ENCODE measurements around the gene SLC39A11. TPM values are rescaled to one million over a fixed set of nuclear protein-coding genes. Genes with fewer than 3 reads are reported as not detected.

SLC39A11 gene
- total RNA-seq, 1 donor from 2014 or later: 16.3 TPM

DNA sequence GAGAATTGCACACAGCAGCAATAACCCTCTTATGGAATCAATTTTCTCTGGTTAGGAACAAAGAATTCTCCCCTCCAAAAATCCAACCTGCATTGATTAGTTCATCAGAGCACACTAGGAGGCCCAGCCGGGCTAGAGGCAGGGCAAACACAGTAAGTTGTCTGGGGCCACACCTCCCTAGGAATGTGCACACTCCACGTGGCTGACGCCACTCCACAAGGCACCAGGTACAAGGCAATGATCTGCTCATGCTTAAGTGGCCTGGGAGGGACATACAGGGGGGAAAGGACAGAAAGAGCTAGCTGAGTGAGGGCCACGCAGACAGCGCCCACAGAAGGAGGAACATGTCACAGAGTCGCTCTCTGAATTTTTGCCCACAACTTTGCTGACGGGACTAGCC, 107.6 kb downstream of the SLC39A11 start:
- TF ChIP-seq, protein P1, sequence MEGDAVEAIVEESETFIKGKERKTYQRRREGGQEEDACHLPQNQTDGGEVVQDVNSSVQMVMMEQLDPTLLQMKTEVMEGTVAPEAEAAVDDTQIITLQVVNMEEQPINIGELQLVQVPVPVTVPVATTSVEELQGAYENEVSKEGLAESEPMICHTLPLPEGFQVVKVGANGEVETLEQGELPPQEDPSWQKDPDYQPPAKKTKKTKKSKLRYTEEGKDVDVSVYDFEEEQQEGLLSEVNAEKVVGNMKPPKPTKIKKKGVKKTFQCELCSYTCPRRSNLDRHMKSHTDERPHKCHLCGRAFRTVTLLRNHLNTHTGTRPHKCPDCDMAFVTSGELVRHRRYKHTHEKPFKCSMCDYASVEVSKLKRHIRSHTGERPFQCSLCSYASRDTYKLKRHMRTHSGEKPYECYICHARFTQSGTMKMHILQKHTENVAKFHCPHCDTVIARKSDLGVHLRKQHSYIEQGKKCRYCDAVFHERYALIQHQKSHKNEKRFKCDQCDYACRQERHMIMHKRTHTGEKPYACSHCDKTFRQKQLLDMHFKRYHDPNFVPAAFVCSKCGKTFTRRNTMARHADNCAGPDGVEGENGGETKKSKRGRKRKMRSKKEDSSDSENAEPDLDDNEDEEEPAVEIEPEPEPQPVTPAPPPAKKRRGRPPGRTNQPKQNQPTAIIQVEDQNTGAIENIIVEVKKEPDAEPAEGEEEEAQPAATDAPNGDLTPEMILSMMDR (IDR thresholded peaks at IDR 0.05; ENCODE audit: partially characterized antibody, unreplicated experiment): no peak
- no peaks in the 10 kb centered on the region for H3K36me3 Mint-ChIP-seq (ENCODE audit: unreplicated experiment)
- H3K4me3 Mint-ChIP-seq (ENCODE audit: unreplicated experiment): peak overlapping the region; percentile 50
- no peak for DNase-seq
- H3K9me3 Mint-ChIP-seq (ENCODE audit: unreplicated experiment): peaks cover 9% of the 10 kb centered on the region
- H3K27me3 Mint-ChIP-seq (ENCODE audit: unreplicated experiment): no peaks in the 10 kb centered on the region
- H3K27ac Mint-ChIP-seq (ENCODE audit: unreplicated experiment): peak overlapping the region; percentile 92
- H3K4me1 Mint-ChIP-seq (ENCODE audit: low read depth, unreplicated experiment): peaks cover 21% of the 10 kb centered on the region

DNA sequence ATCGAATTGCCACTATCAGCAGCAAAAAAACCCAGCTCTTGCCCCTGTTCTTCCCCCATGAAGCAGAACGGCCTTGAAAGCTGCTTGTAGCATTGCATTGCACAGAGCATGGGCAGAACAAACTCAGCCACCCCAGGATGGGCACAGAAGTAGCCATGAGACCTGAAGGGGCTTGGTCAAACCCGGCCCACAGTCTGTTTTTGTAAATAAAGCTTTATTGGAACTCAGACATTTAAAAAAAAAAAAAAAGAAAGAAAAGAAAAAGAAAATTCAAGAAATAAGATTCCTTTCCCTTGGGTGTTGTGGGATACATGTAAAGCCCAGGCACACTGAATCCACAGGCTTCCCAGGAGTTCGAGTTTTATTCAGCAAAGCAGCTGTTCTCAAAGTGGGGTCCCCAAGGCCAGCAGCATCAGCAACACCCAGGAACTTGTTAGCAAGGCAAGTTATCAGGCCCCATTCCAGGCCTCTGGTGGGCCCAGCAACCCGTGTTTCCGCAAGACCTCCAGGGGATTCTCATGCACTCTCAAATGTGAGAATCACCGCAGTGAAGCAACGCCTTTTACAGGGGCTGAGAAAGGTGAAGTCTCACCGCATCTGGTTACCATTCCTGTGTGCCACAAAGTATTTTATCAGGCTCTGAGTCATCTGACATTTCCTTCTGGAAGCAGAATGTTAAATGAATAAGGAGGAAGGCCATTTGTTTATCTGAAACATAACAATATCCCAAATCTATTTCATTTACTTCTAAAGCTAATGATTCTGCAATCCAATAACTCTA, 108.2 kb downstream of the SLC39A11 start:
- Mint-ChIP-seq H3K36me3 (ENCODE audit: unreplicated experiment) (no peaks in the 10 kb centered on the region), H3K27ac (ENCODE audit: unreplicated experiment) (peak overlapping the region; percentile 92), H3K27me3 (ENCODE audit: unreplicated experiment) (no peaks in the 10 kb centered on the region), H3K4me1 (ENCODE audit: low read depth, unreplicated experiment) (peaks cover 23% of the 10 kb centered on the region), H3K9me3 (ENCODE audit: unreplicated experiment) (peaks cover 9% of the 10 kb centered on the region), H3K4me3 (ENCODE audit: unreplicated experiment) (no peak overlapping the region)
- DNase-seq: no peak
- TF ChIP-seq, protein P1 (IDR thresholded peaks at IDR 0.05; ENCODE audit: partially characterized antibody, unreplicated experiment): no peak

DNA sequence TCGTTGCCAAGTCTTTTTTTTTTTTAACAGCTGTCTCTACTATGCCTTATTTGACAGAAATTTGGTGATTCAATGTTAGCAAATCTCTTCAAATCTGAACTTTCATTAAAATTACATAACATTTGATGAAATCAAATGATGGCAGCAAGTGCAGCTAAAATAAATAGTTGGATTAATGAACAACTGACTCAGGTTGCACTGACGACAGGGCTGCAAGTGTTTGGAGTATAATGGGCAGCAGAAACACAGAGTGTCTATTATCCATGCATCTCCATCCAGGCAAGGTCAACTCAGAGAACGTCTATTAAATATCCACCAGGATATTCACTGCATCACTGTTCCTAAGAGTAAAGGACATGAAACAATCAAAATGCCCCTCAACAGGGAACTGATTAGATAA, 109.8 kb downstream of the SLC39A11 start:
- H3K27ac Mint-ChIP-seq (ENCODE audit: unreplicated experiment): no peak overlapping the region
- H3K36me3 Mint-ChIP-seq (ENCODE audit: unreplicated experiment): no peaks in the 10 kb centered on the region
- peaks cover 7% of the 10 kb centered on the region for H3K9me3 Mint-ChIP-seq (ENCODE audit: unreplicated experiment)
- peaks cover 28% of the 10 kb centered on the region for H3K4me1 Mint-ChIP-seq (ENCODE audit: low read depth, unreplicated experiment)
- no peak overlapping the region for H3K4me3 Mint-ChIP-seq (ENCODE audit: unreplicated experiment)
- DNase-seq: no peak
- peaks cover 4% of the 10 kb centered on the region for H3K27me3 Mint-ChIP-seq (ENCODE audit: unreplicated experiment)
- TF ChIP-seq, protein P1 (IDR thresholded peaks at IDR 0.05; ENCODE audit: partially characterized antibody, unreplicated experiment): no peak

DNA sequence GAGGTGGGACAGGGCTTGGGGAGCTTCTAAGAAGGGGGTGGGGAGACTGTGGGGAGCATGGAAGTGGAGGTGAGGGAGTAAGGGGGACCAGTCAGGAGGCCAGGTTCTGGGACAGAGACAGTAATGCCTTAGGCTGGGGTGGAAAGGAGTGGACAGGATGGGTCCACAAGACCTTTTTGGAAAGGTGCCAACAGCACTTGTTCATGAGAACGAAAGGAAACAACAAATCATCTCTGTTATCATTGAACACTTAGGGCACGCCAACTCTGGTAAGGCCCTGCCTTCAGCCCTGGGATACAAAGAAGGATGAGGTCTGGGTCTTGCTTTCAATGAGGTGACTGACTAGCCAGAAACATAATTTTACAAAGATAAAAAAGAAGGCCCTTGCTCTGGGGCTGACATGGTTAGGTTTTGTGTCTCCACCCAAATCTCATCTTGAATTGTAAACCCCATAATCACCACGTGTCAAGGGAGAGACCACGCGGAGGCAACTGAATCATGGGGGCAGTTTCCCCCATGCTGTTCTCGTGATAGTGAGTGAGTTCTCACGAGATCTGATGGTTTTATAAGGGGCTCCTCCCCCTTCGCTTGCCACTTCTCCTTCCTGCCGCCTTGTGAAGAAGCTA, 113.8 kb downstream of the SLC39A11 start:
- Mint-ChIP-seq H3K36me3 (ENCODE audit: unreplicated experiment) (no peaks in the 10 kb centered on the region), H3K4me3 (ENCODE audit: unreplicated experiment) (peak overlapping the region; percentile 33), H3K27me3 (ENCODE audit: unreplicated experiment) (peaks cover 6% of the 10 kb centered on the region), H3K4me1 (ENCODE audit: low read depth, unreplicated experiment) (peaks cover 28% of the 10 kb centered on the region), H3K27ac (ENCODE audit: unreplicated experiment) (no peak overlapping the region), H3K9me3 (ENCODE audit: unreplicated experiment) (peaks cover 3% of the 10 kb centered on the region)
- no peak for DNase-seq
- TF ChIP-seq, protein P1 (IDR thresholded peaks at IDR 0.05; ENCODE audit: partially characterized antibody, unreplicated experiment): no peak
